CD4-positive, alpha-beta T cell treated with Interleukin-12 subunit alpha and Interleukin-12 subunit beta, for 1 hour (primary cell): ENCODE data around the gene EBF4.

ENCODE experiments used
- DNase-seq: peaks from one replicate; pipeline ENCODE4 v3.0.0-alpha.2; 2020

Gene EBF4

GRCh38 chr20:2703716-2704475, 11.3 kb downstream of the EBF4 start:
- DNase-seq = no peak

- DNase-seq = no peak
Observed at GRCh38 chr20:2705931-2706645, 13.5 kb downstream of the EBF4 start.

- no peak for DNase-seq
Observed at GRCh38 chr20:2706688-2707352, 14.2 kb downstream of the EBF4 start.

- no peak for DNase-seq
Observed at GRCh38 chr20:2707353-2708072, 14.9 kb downstream of the EBF4 start.

GRCh38 chr20:2708073-2708415, 15.5 kb downstream of the EBF4 start:
- no peak for DNase-seq

- no peak for DNase-seq
Observed at GRCh38 chr20:2708665-2709064, 16.1 kb downstream of the EBF4 start.

- no peak for DNase-seq
Observed at GRCh38 chr20:2709205-2709981, 16.8 kb downstream of the EBF4 start.

- DNase-seq = peak; percentile 65
Observed at GRCh38 chr20:2713285-2713684, 20.7 kb downstream of the EBF4 start.

GRCh38 chr20:2729251-2729713, 36.7 kb downstream of the EBF4 start:
- peak; percentile 63 for DNase-seq

- no peak for DNase-seq
Observed at GRCh38 chr20:2729791-2730190, 37.2 kb downstream of the EBF4 start.

GRCh38 chr20:2734899-2735298, 42.3 kb downstream of the EBF4 start:
- no peak for DNase-seq

- no peak for DNase-seq
Observed at GRCh38 chr20:2736441-2736840, 43.9 kb downstream of the EBF4 start.

- DNase-seq = no peak
Observed at GRCh38 chr20:2738331-2739041, 45.9 kb downstream of the EBF4 start.

- DNase-seq = no peak
Observed at GRCh38 chr20:2739042-2739398, 46.4 kb downstream of the EBF4 start.

GRCh38 chr20:2740702-2741101, 48.1 kb downstream of the EBF4 start:
- no peak for DNase-seq

- peak; percentile 63 for DNase-seq
Observed at GRCh38 chr20:2741463-2741862, 48.9 kb downstream of the EBF4 start.

- DNase-seq = peak; percentile 20
Observed at GRCh38 chr20:2741881-2742280, 49.3 kb downstream of the EBF4 start.

- DNase-seq = no peak
Observed at GRCh38 chr20:2742431-2742830, 49.9 kb downstream of the EBF4 start.

GRCh38 chr20:2742934-2743559, 50.5 kb downstream of the EBF4 start:
- DNase-seq = peak; percentile 78

- no peak for DNase-seq
Observed at GRCh38 chr20:2745060-2745910, 52.7 kb downstream of the EBF4 start.
